ENCODE measurements around the gene PLCB4.

PLCB4 gene

GRCh38 chr20:9109566-9109965 lies 40.7 kb downstream of the PLCB4 start:
- DNase-seq = no peak

GRCh38 chr20:9110365-9110764 lies 41.5 kb downstream of the PLCB4 start:
- DNase-seq = no peak

- no peak for DNase-seq
Observed at GRCh38 chr20:9110916-9111432, 42.1 kb downstream of the PLCB4 start.

GRCh38 chr20:9112541-9113515 lies 43.9 kb downstream of the PLCB4 start:
- DNase-seq = no peak

- peak; percentile 28 for DNase-seq
Observed at GRCh38 chr20:9114709-9115108, 45.8 kb downstream of the PLCB4 start.

- DNase-seq = no peak
Observed at GRCh38 chr20:9117548-9117947, 48.7 kb downstream of the PLCB4 start.

- peak; percentile 19 for DNase-seq
Observed at GRCh38 chr20:9119776-9120175, 50.9 kb downstream of the PLCB4 start.

GRCh38 chr20:9121211-9121610 lies 52.3 kb downstream of the PLCB4 start:
- DNase-seq = no peak

GRCh38 chr20:9122571-9122970 lies 53.7 kb downstream of the PLCB4 start:
- DNase-seq = no peak

GRCh38 chr20:9126527-9126926 lies 57.6 kb downstream of the PLCB4 start:
- DNase-seq = no peak

- DNase-seq = no peak
Observed at GRCh38 chr20:9128568-9128967, 59.7 kb downstream of the PLCB4 start.

- no peak for DNase-seq
Observed at GRCh38 chr20:9129756-9130155, 60.9 kb downstream of the PLCB4 start.

- no peak for DNase-seq
Observed at GRCh38 chr20:9130521-9130920, 61.6 kb downstream of the PLCB4 start.

- no peak for DNase-seq
Observed at GRCh38 chr20:9131841-9132240, 63.0 kb downstream of the PLCB4 start.

- DNase-seq = no peak
Observed at GRCh38 chr20:9134346-9134745, 65.5 kb downstream of the PLCB4 start.

- no peak for DNase-seq
Observed at GRCh38 chr20:9136114-9136513, 67.2 kb downstream of the PLCB4 start.

GRCh38 chr20:9137001-9137400 lies 68.1 kb downstream of the PLCB4 start:
- DNase-seq = no peak

GRCh38 chr20:9139106-9139833 lies 70.4 kb downstream of the PLCB4 start:
- no peak for DNase-seq

- DNase-seq = no peak
Observed at GRCh38 chr20:9140162-9140760, 71.4 kb downstream of the PLCB4 start.

GRCh38 chr20:9141070-9141469 lies 72.2 kb downstream of the PLCB4 start:
- no peak for DNase-seq

- DNase-seq = no peak
Observed at GRCh38 chr20:9141921-9142320, 73.0 kb downstream of the PLCB4 start.

GRCh38 chr20:9142809-9143208 lies 73.9 kb downstream of the PLCB4 start:
- DNase-seq = no peak

GRCh38 chr20:9143926-9144325 lies 75.0 kb downstream of the PLCB4 start:
- no peak for DNase-seq
